WTC11 (cell line): ENCODE data around the gene WDR48.

ENCODE experiments used
- JUN ChIP-seq: sonication (generic); formaldehyde crosslinking; IDR thresholded peaks from 2 replicates; pipeline ENCODE4 v1.8.0; 2023; ENCODE audit warnings: mild to moderate bottlenecking, missing genetic modification reagents
- RELA ChIP-seq: sonication (generic); formaldehyde crosslinking; IDR thresholded peaks from 2 replicates; pipeline ENCODE4 v1.8.1; 2022; ENCODE audit warnings: missing genetic modification reagents, mild to moderate bottlenecking, borderline replicate concordance
- TF ChIP-seq, protein P1 (sequence below): fragments of 200-600 bp; IDR thresholded peaks from 2 replicates; pipeline ENCODE4 v1.8.0; 2022; ENCODE audit warnings: antibody characterized with exemption

DNA sequence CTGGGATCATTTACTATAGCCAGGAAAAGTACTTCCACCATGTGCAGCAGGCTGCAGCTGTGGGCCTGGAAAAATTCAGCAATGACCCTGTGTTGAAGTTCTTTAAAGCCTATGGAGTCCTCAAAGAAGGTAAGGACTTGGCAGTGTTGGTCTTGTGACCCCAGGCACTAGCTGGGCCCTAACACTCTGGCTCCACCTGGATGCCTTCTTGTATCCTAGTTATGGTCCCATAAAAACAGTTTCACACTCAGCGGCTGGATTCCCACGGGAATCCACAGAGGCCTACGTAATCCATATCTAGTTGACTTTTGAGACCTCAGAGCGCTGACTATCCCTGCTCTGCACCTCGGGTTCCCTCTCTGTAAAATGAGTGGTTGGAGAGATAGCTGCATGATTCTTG is 57.3 kb downstream of the WDR48 start:
- TF ChIP-seq RELA (no peak), JUN (CRISPR knock-in tag) (no peak)
- TF ChIP-seq, protein P1, sequence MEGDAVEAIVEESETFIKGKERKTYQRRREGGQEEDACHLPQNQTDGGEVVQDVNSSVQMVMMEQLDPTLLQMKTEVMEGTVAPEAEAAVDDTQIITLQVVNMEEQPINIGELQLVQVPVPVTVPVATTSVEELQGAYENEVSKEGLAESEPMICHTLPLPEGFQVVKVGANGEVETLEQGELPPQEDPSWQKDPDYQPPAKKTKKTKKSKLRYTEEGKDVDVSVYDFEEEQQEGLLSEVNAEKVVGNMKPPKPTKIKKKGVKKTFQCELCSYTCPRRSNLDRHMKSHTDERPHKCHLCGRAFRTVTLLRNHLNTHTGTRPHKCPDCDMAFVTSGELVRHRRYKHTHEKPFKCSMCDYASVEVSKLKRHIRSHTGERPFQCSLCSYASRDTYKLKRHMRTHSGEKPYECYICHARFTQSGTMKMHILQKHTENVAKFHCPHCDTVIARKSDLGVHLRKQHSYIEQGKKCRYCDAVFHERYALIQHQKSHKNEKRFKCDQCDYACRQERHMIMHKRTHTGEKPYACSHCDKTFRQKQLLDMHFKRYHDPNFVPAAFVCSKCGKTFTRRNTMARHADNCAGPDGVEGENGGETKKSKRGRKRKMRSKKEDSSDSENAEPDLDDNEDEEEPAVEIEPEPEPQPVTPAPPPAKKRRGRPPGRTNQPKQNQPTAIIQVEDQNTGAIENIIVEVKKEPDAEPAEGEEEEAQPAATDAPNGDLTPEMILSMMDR: no peak
